ENCODE results near the gene TC2N.

Gene TC2N

GRCh38 chr14:91879196-91879595 is 11.9 kb upstream of the TC2N start:
- ATAC-seq, result no peak
- no peak for TF ChIP-seq ZNF8 (CRISPR knock-in tag; IDR thresholded peaks at IDR 0.05)
- no peak for TF ChIP-seq PPARA (CRISPR knock-in tag; IDR thresholded peaks at IDR 0.05; ENCODE audit: borderline replicate concordance)
- TF ChIP-seq, protein P1, sequence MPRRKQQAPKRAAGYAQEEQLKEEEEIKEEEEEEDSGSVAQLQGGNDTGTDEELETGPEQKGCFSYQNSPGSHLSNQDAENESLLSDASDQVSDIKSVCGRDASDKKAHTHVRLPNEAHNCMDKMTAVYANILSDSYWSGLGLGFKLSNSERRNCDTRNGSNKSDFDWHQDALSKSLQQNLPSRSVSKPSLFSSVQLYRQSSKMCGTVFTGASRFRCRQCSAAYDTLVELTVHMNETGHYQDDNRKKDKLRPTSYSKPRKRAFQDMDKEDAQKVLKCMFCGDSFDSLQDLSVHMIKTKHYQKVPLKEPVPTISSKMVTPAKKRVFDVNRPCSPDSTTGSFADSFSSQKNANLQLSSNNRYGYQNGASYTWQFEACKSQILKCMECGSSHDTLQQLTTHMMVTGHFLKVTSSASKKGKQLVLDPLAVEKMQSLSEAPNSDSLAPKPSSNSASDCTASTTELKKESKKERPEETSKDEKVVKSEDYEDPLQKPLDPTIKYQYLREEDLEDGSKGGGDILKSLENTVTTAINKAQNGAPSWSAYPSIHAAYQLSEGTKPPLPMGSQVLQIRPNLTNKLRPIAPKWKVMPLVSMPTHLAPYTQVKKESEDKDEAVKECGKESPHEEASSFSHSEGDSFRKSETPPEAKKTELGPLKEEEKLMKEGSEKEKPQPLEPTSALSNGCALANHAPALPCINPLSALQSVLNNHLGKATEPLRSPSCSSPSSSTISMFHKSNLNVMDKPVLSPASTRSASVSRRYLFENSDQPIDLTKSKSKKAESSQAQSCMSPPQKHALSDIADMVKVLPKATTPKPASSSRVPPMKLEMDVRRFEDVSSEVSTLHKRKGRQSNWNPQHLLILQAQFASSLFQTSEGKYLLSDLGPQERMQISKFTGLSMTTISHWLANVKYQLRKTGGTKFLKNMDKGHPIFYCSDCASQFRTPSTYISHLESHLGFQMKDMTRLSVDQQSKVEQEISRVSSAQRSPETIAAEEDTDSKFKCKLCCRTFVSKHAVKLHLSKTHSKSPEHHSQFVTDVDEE (CRISPR knock-in tag; IDR thresholded peaks at IDR 0.05), result no peak
- TF ChIP-seq ESRRG (CRISPR knock-in tag; IDR thresholded peaks at IDR 0.05), result no peak
- no peak for TF ChIP-seq POU6F1 (CRISPR knock-in tag; IDR thresholded peaks at IDR 0.05; ENCODE audit: borderline replicate concordance, low read depth)

GRCh38 chr14:91878274-91878673 is 10.9 kb upstream of the TC2N start:
- no peak for ATAC-seq
- TF ChIP-seq ESRRG (CRISPR knock-in tag; IDR thresholded peaks at IDR 0.05) (no peak), OSR1 (CRISPR knock-in tag; IDR thresholded peaks at IDR 0.05) (no peak), ZNF8 (CRISPR knock-in tag; IDR thresholded peaks at IDR 0.05) (no peak), ISL1 (CRISPR knock-in tag; IDR thresholded peaks at IDR 0.05) (no peak), ZNF565 (CRISPR knock-in tag; conservative IDR thresholded peaks at IDR 0.05; ENCODE audit: low read depth) (no peak), PATZ1 (CRISPR knock-in tag; IDR thresholded peaks at IDR 0.05; ENCODE audit: borderline replicate concordance) (no peak), TCF4 (CRISPR knock-in tag; IDR thresholded peaks at IDR 0.05; ENCODE audit: borderline replicate concordance) (no peak), RARB (CRISPR knock-in tag; IDR thresholded peaks at IDR 0.05) (no peak), ARNTL (CRISPR knock-in tag; IDR thresholded peaks at IDR 0.05; ENCODE audit: borderline replicate concordance, low read depth) (no peak), CSDC2 (CRISPR knock-in tag; IDR thresholded peaks at IDR 0.05) (no peak), PPARA (CRISPR knock-in tag; IDR thresholded peaks at IDR 0.05; ENCODE audit: borderline replicate concordance) (no peak), ZC3H10 (CRISPR knock-in tag; IDR thresholded peaks at IDR 0.05) (no peak), ZFP3 (CRISPR knock-in tag; IDR thresholded peaks at IDR 0.05) (no peak), ZFP30 (CRISPR knock-in tag; IDR thresholded peaks at IDR 0.05) (no peak), BACH2 (CRISPR knock-in tag; IDR thresholded peaks at IDR 0.05; ENCODE audit: borderline replicate concordance) (no peak), SNAI2 (CRISPR knock-in tag; IDR thresholded peaks at IDR 0.05) (no peak)
- TF ChIP-seq, protein P1 (CRISPR knock-in tag; IDR thresholded peaks at IDR 0.05), result no peak
- TF ChIP-seq, protein P2, sequence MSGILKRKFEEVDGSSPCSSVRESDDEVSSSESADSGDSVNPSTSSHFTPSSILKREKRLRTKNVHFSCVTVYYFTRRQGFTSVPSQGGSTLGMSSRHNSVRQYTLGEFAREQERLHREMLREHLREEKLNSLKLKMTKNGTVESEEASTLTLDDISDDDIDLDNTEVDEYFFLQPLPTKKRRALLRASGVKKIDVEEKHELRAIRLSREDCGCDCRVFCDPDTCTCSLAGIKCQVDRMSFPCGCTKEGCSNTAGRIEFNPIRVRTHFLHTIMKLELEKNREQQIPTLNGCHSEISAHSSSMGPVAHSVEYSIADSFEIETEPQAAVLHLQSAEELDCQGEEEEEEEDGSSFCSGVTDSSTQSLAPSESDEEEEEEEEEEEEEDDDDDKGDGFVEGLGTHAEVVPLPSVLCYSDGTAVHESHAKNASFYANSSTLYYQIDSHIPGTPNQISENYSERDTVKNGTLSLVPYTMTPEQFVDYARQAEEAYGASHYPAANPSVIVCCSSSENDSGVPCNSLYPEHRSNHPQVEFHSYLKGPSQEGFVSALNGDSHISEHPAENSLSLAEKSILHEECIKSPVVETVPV (CRISPR knock-in tag; IDR thresholded peaks at IDR 0.05), result no peak
- TF ChIP-seq, protein P3, sequence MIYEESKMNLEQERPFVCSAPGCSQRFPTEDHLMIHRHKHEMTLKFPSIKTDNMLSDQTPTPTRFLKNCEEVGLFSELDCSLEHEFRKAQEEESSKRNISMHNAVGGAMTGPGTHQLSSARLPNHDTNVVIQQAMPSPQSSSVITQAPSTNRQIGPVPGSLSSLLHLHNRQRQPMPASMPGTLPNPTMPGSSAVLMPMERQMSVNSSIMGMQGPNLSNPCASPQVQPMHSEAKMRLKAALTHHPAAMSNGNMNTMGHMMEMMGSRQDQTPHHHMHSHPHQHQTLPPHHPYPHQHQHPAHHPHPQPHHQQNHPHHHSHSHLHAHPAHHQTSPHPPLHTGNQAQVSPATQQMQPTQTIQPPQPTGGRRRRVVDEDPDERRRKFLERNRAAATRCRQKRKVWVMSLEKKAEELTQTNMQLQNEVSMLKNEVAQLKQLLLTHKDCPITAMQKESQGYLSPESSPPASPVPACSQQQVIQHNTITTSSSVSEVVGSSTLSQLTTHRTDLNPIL (CRISPR knock-in tag; IDR thresholded peaks at IDR 0.05; ENCODE audit: low read depth), result no peak

Data from SK-N-SH treated with all-trans-retinoic acid at 6 μM for 48 hours (cell line).